Astrocyte (in vitro differentiated cells and primary cell): ENCODE data around the gene CNPY4.

Experiments
- CTCF ChIP-seq: IDR thresholded peaks from 2 replicates; pipeline ENCODE4 v1.5.1; 2011; ENCODE audit warnings: low read depth, mild to moderate bottlenecking, inconsistent platforms, low read length, moderate library complexity; ENCODE audit not compliant: insufficient read depth
- EZH2 ChIP-seq: IDR thresholded peaks from 2 replicates; pipeline ENCODE4 v1.6.1; 2012; ENCODE audit warnings: mild to moderate bottlenecking, low read length, inconsistent platforms; ENCODE audit not compliant: insufficient read depth

DNA sequence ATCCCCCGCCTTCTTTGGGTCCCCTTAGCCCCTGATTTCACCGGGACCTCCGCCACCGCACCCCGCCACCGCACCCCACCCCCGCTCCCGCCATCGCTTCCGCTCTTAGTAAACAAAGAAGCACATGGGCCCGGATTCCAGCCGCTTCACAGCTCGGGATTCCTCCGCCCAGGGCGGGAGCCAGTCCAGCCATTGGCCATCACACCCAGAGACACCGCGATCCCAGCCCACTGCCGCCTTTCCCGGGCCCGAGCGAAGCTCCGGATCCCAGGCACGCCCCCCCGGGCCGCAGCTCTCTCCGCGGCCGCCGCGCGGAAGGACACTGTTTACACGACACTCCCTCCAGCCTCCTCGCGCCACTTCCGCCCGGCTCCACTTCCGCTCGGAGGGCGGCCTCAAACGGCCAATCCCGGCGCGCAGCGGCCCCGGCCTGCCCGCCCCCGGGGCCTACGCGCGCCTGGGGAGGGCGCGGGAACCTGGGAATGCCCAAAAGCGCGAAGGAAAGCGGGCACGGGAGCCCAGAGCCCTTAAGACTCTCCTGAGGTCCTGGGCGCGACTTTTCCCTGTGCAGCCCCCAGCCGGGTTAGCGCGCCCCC lies 18.9 kb upstream of the CNPY4 start:
- TF ChIP-seq CTCF (no peak), EZH2 (no peak)
